GM10248 (cell line): ENCODE measurements around the gene ARRDC1.
A peak's percentile ranks its signal among the peaks of the same experiment; 100 is the strongest.
"Not testable (repeated sequence)": the region's sequence is repeated elsewhere in the genome, so short reads cannot be mapped to it uniquely, and the experiment has no call there.

Source experiments
- CTCF ChIA-PET: fragments of 300-600 bp; sonication (Branson Sonifier 250); formaldehyde crosslinking; extraction: SDS; loops from one replicate; lab custom pipeline; 2021; ENCODE audit warnings: antibody characterized with exemption; lab: Yijun Ruan, JAX
- POLR2A ChIA-PET: fragments of 350-650 bp; sonication (Branson Sonifier 250); formaldehyde crosslinking; extraction: SDS; loops from one replicate; lab custom pipeline; 2020; ENCODE audit warnings: antibody characterized with exemption; lab: Yijun Ruan, JAX
- DNase-seq: peaks from one replicate; pipeline ENCODE4 v3.0.0; 2012; ENCODE audit errors: extremely low spot score
- CTCF ChIP-seq: IDR thresholded peaks from 2 replicates; pipeline ENCODE4 v1.5.1; 2012; ENCODE audit warnings: mild to moderate bottlenecking, low read depth; ENCODE audit errors: extremely low read depth, missing control alignments, control extremely low read depth

ARRDC1 gene

DNA sequence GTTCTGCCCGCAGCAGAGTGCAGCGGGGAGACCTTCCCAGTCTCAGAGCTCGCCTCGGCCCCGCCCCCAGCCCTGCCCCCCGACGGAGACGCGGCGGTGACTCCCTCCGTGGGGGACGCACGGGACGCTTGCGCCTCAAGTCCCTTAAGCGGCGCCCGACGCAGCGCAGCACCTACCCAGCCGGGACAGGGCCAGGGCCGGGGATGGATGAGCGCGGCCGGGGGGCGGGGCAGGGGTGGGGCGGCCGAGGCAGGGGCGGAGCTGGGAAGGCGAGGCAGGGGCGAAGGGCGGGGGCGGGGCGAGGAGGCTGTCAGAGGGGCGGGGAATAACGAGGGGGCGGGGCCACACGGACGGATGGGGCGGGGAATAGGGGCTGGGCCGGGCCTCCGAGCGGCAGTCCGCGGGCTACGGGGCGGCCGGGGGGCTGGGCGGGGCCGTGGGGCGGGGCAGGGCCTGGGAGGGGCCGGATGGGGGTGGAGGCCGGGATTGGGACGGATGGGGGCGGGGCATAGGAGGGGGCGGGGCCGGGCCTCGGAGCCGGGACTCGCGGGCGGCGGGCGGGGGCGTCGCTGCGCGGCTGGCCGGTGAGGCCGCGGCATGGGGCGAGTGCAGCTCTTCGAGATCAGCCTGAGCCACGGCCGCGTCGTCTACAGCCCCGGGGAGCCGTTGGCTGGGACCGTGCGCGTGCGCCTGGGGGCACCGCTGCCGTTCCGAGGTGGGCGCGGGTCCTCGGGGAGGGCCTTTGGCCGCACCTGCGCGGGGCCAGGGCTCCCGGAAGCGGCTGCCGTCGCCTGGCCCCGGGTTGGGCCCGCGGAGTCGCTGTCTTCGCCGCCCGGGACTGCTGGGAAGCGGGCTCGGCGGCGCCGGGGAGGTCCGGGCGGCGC, at the start of gene ARRDC1:
ARRDC1 (plus strand) TSS at position 566 of the 884 bp plus-strand sequence; CDS start at position 598, 32 bp downstream.
- no peak for TF ChIP-seq CTCF
- ChIA-PET CTCF (no interaction called here), POLR2A (interaction anchor here (0.5 to 1.0 kb wide), 2 partner anchors 26 to 303 kb away, joined by 3 read pairs; partner anchors contain the start of gene NRARP)
- peak; percentile 99 for DNase-seq

DNA sequence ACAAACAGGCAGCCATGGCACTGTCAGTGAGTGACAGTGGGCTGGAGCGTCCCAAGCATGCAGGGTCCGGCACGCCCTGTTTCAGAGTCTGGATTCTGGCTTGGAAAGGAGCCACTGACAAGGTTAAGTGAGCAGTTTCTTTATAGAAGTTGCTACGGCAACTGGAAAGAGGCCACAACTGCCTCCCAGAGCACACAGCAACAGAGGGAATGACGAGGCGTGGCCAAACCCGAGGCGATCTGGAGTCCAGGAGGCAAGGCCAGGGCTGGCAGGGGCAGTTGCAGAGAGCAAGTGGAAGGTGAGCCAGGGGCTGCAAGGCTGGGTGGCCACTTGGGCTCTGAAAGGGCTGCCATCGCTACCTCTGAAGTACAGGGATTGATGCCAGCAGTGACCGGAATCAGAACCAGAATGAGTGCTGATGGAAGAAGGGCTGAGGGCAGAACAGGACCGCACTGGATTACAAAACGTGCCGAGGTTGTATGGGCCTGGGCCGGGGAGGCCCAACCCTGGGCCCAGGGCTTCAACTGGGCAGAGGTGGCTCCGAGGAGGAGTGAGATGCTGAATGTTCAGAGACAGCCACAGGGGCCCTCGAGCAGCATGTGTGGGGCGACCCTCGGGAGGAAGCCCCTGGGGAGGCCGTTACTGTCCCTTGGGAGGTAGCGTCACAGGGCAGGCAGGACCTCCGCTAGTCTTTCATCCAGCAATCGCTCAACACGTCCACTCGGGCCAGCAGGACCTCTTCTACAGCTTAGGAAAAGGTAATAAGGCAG, 49.2 kb upstream of the ARRDC1 start:
- ChIA-PET CTCF (no interaction called here), POLR2A (no interaction called here)
- TF ChIP-seq CTCF: no peak
- DNase-seq: no peak

GRCh38 chr9:137558127-137558526, 47.4 kb upstream of the ARRDC1 start:
- POLR2A ChIA-PET: no interaction called here

GRCh38 chr9:137564134-137564533, 41.4 kb upstream of the ARRDC1 start:
- no peak for TF ChIP-seq CTCF
- no peak for DNase-seq
- CTCF ChIA-PET: interaction anchor here (1.0 kb wide), 1 partner anchor 12 kb away, joined by 3 read pairs; the partner anchor contains the start of gene MRPL41
- POLR2A ChIA-PET: interaction anchor here (0.6 kb wide), 1 partner anchor 16 kb away, joined by 4 read pairs; no protein-coding TSS in a partner anchor

More at GRCh38 chr9:137558127-137558526, 47.4 kb upstream of the ARRDC1 start:
- CTCF ChIA-PET: interaction anchor here (1.0 to 1.9 kb wide), 2 partner anchors 20 to 21 kb away, joined by 4 to 5 read pairs; no protein-coding TSS in a partner anchor
- DNase-seq: no peak
- no peak for TF ChIP-seq CTCF

DNA sequence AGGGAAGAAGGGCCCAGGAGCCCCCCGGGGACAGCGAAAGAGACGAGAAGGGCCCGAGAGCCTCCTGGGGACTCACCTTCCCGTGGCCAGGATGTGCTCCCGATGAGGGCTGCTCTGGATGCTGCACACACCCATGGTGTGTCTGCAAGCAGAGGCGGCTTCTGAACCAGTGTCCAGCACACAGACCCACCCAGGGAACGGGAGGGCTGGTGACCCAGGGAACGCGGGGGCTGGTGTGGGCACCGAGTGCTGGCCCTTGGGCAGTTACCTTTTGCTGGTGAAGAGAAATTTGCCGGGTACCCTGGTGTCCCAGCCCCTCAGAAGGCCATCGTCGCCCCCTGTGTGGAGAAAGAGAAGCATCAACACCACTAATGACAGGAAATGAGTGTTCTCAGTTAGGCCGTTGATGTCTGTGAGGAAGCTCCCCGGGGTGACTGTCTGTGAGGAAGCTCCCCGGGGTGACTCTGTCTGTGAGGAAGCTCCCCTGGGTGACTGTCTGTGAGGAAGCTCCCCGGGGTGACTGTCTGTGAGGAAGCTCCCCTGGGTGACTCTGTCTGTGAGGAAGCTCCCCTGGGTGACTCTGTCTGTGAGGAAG, 40.6 kb upstream of the ARRDC1 start:
- ChIA-PET CTCF (no interaction called here), POLR2A (no interaction called here)
- TF ChIP-seq CTCF: no peak
- no peak for DNase-seq

- CTCF ChIA-PET: not testable (repeated sequence)
These were observed 37.0 kb upstream of the ARRDC1 start for GRCh38 chr9:137568445-137568844.

More at GRCh38 chr9:137568445-137568844, 37.0 kb upstream of the ARRDC1 start:
- DNase-seq, POLR2A ChIA-PET: not testable (repeated sequence)
